Activated naive CD8-positive, alpha-beta T cell treated with anti-CD3 and anti-CD28 coated beads, Interleukin-2, amount 50 U/mL, for 16 hours (primary cell): Measurements from ENCODE around the gene FBXL17.

Source experiments
- DNase-seq: peaks from one replicate; pipeline ENCODE4 v3.0.0-alpha.2; 2020; ENCODE audit warnings: low read depth, low spot score

Gene FBXL17

GRCh38 chr5:107864793-107865192 is 517.1 kb downstream of the FBXL17 start:
- DNase-seq: no peak

- no peak for DNase-seq
Observed at GRCh38 chr5:107863125-107863524, 518.8 kb downstream of the FBXL17 start.

- no peak for DNase-seq
Observed at GRCh38 chr5:107861565-107861964, 520.3 kb downstream of the FBXL17 start.

GRCh38 chr5:107860044-107860443 is 521.9 kb downstream of the FBXL17 start:
- no peak for DNase-seq

- no peak for DNase-seq
Observed at GRCh38 chr5:107858788-107859187, 523.1 kb downstream of the FBXL17 start.

GRCh38 chr5:107858324-107858723 is 523.6 kb downstream of the FBXL17 start:
- DNase-seq: no peak

- DNase-seq: no peak
Observed at GRCh38 chr5:107857785-107858184, 524.1 kb downstream of the FBXL17 start.

- no peak for DNase-seq
Observed at GRCh38 chr5:107855171-107855570, 526.7 kb downstream of the FBXL17 start.

- DNase-seq: no peak
Observed at GRCh38 chr5:107853696-107854095, 528.2 kb downstream of the FBXL17 start.

GRCh38 chr5:107853031-107853430 is 528.9 kb downstream of the FBXL17 start:
- DNase-seq: no peak

GRCh38 chr5:107849118-107849517 is 532.8 kb downstream of the FBXL17 start:
- no peak for DNase-seq

- DNase-seq: no peak
Observed at GRCh38 chr5:107840592-107840991, 541.3 kb downstream of the FBXL17 start.

GRCh38 chr5:107840161-107840560 is 541.7 kb downstream of the FBXL17 start:
- DNase-seq: no peak

GRCh38 chr5:107835096-107835495 is 546.8 kb downstream of the FBXL17 start:
- no peak for DNase-seq

- DNase-seq: no peak
Observed at GRCh38 chr5:107832746-107833145, 549.2 kb downstream of the FBXL17 start.

- no peak for DNase-seq
Observed at GRCh38 chr5:107831612-107832395, 550.1 kb downstream of the FBXL17 start.

- no peak for DNase-seq
Observed at GRCh38 chr5:107830750-107831149, 551.1 kb downstream of the FBXL17 start.

- DNase-seq: no peak
Observed at GRCh38 chr5:107826311-107827000, 555.4 kb downstream of the FBXL17 start.

GRCh38 chr5:107824821-107825220 is 557.1 kb downstream of the FBXL17 start:
- DNase-seq: no peak

- no peak for DNase-seq
Observed at GRCh38 chr5:107821288-107821687, 560.6 kb downstream of the FBXL17 start.

- DNase-seq: no peak
Observed at GRCh38 chr5:107820429-107820828, 561.5 kb downstream of the FBXL17 start.

- no peak for DNase-seq
Observed at GRCh38 chr5:107817951-107818350, 563.9 kb downstream of the FBXL17 start.

GRCh38 chr5:107817436-107817835 is 564.5 kb downstream of the FBXL17 start:
- no peak for DNase-seq
